ENCODE measurements around the gene FAM13A. TPM values are rescaled to one million over a fixed set of nuclear protein-coding genes. Genes with fewer than 3 reads are reported as not detected.

Gene FAM13A
- total RNA-seq, 1 donor from 2014 or later = 39.9 TPM

DNA sequence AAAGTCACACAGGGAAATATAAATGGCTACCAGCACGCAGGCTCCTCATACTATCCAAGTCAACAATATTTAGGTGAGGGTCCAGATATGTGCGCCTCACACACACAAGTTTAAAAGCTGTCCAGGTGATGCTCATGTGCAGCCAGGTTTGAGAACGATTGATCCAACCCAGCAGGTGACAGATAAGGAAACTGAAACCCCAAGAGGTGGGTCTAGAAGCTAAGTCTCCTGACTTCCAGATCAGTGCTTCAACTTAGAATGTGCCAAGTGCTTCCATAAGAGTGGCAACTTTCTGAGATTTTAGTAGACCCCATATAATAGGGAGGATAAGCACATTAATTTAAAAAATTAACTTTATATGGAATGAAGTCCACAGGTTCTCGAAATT lies 304.9 kb downstream of the FAM13A start:
- ATAC-seq (no peak), DNase-seq (ENCODE audit: low spot score) (no peak)

GRCh38 chr4:88751258-88752075 lies 305.5 kb downstream of the FAM13A start:
- DNase-seq (ENCODE audit: low spot score) = no peak
- no peak for ATAC-seq
- intact Hi-C loops (cut with DNase I) = no loop called here

More for the DNA sequence above, 304.9 kb downstream of the FAM13A start:
- intact Hi-C loops (cut with DNase I) = no loop called here

DNA sequence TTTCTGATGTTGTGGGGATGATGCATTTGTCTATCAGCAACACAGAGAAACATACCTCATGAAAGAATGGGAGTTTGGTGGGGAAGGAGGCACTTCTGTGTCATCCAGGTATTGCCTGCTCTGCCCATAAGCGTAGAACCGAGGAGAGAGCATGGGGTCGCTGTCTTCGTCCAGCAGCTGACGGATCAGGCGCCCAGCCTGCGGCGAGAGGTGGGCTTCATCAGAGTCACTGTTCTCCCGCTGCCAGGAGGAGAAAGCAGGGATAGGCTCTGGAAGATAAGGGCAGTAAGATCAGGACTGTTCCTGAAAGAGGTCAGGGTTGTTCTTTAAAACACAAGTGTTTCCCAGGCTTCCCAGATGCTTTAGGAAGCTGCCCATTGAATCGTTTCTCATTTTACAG lies 306.6 kb downstream of the FAM13A start:
- no peak for DNase-seq (ENCODE audit: low spot score)
- ATAC-seq = no peak
- intact Hi-C loops (cut with DNase I) = no loop called here

- DNase-seq (ENCODE audit: low spot score) (no peak), ATAC-seq (no peak)
- intact Hi-C loops (cut with DNase I) = no loop called here
These were observed 309.6 kb downstream of the FAM13A start for GRCh38 chr4:88747351-88747750.

GRCh38 chr4:88746206-88746605 lies 310.8 kb downstream of the FAM13A start:
- intact Hi-C loops (cut with DNase I) = no loop called here
- DNase-seq (ENCODE audit: low spot score) (no peak), ATAC-seq (no peak)

DNA sequence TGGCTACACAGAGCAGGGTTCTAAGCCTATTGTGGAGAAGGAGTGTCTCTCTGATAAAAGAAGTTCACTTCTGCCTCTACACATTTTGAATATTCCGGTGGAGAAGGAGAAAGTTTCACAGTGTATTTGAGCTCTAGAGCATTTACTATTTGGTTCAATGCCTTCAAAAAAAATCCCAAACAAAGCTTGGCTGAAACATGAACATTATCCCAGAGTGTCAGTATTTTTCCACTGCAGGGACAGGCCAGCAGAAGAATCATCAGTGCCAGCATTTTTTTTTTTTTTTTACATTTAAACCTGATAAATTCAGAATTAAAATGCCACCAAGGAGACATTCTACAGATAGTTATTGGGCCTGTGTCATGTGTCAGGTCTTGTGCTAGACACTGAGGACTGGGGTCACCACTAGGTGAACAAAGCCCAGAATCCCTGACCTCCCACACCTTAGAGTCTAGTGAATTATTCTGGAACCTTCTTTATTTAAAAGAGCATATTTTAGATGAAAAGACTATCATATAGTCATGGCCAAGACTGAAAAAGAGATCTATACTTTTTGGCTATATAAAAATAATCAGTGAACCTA lies 311.3 kb downstream of the FAM13A start:
- intact Hi-C loops (cut with DNase I) = no loop called here
- no peak for DNase-seq (ENCODE audit: low spot score)
- ATAC-seq = peak; percentile 71

DNA sequence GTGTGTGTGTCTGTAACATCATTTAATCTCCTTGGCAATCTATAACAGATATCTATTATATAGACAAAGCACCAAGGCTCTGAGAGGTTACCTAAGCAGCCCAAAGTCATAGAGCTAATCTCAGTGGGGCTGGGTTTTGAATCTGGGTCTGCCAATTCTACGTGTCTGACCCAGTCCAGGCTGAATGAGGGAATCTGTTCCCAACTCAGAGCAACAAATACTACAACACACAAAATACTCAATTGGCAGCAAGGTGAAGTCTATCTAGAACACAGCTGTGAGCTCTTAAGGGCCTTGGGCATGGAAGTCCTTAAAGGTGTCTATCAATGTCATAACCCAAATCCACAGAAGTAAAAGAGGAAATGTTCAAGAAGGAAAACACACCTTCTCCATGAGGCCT lies 311.8 kb downstream of the FAM13A start:
- DNase-seq (ENCODE audit: low spot score) (no peak), ATAC-seq (peak; percentile 57)
- intact Hi-C loops (cut with DNase I) = no loop called here

GRCh38 chr4:88744609-88745008 lies 312.4 kb downstream of the FAM13A start:
- intact Hi-C loops (cut with DNase I) = no loop called here
- ATAC-seq (peak; percentile 55), DNase-seq (ENCODE audit: low spot score) (no peak)

DNA sequence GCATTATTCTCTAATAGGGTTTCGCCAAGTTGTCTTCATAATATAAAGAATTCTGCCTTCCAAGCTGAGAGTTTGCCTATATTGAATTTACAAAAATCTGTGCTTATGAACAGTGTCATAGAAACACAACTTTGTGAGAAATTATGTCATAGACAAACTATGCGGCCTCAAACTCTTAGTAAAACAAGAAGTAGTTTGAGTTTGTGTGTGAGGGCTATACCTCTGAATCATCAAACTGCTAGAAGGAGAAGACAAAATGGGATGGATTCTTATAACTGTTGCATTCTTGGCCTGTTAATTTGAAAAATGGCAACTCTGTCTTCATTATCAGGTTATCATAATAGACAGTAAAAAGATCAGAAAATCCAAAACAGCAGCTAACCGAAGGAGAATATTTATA lies 313.3 kb downstream of the FAM13A start:
- no peak for DNase-seq (ENCODE audit: low spot score)
- intact Hi-C loops (cut with DNase I) = no loop called here
- ATAC-seq = no peak

DNA sequence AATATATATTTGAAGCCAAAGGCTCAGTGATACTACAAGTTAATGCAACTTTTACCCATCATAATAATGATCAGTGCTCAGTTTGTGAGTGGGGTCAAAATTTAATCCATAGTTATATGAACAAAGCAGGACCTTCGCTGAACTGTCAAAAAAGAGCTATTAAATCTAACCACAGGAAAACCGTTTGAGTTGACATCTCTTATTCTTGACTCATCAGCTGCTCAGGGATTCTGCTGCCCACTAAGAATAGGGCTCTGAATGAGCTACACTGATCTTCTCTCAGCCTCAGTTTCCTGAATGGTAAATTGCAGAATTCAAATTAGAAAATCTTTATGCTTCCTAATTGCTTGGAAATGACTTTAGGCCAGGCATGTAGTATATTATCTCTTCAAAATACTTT lies 314.4 kb downstream of the FAM13A start:
- DNase-seq (ENCODE audit: low spot score) = no peak
- intact Hi-C loops (cut with DNase I) = no loop called here
- ATAC-seq = no peak

DNA sequence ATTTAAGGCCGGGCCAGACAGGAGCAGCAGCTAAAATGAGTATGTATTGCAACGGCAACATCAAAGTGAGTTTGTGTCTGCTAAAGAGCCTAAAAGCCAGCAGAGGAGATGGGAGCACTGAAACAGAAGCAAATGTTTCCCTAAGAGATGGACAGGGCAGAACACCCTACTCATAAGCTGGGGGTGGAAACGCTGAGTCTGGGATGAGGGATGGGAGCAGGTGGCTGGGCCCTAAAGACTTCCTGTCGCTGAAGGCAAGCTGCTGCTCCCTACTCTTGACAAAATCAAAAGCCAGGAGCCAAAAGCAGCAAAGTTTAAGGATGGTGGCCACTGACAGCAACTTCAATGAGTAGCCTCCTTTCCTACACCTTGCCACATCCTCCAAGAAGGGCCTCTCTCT lies 318.8 kb downstream of the FAM13A start:
- DNase-seq (ENCODE audit: low spot score) (no peak), ATAC-seq (no peak)
- intact Hi-C loops (cut with DNase I) = no loop called here

GRCh38 chr4:88737307-88737941 lies 319.6 kb downstream of the FAM13A start:
- DNase-seq (ENCODE audit: low spot score) = no peak

GRCh38 chr4:88736264-88736663 lies 320.7 kb downstream of the FAM13A start:
- ATAC-seq = no peak
- DNase-seq (ENCODE audit: low spot score) = no peak
- intact Hi-C loops (cut with DNase I) = no loop called here

More at GRCh38 chr4:88737307-88737941, 319.6 kb downstream of the FAM13A start:
- ATAC-seq = peak; percentile 82
- intact Hi-C loops (cut with DNase I) = no loop called here

GRCh38 chr4:88735564-88735963 lies 321.4 kb downstream of the FAM13A start:
- DNase-seq (ENCODE audit: low spot score) (no peak), ATAC-seq (peak; percentile 73)
- intact Hi-C loops (cut with DNase I) = no loop called here

GRCh38 chr4:88734403-88734949 lies 322.5 kb downstream of the FAM13A start:
- DNase-seq (ENCODE audit: low spot score) (no peak), ATAC-seq (peak; percentile 10)
- intact Hi-C loops (cut with DNase I) = no loop called here

- DNase-seq (ENCODE audit: low spot score) (no peak), ATAC-seq (no peak)
- intact Hi-C loops (cut with DNase I) = no loop called here
These were observed 324.1 kb downstream of the FAM13A start for GRCh38 chr4:88732714-88733368.

DNA sequence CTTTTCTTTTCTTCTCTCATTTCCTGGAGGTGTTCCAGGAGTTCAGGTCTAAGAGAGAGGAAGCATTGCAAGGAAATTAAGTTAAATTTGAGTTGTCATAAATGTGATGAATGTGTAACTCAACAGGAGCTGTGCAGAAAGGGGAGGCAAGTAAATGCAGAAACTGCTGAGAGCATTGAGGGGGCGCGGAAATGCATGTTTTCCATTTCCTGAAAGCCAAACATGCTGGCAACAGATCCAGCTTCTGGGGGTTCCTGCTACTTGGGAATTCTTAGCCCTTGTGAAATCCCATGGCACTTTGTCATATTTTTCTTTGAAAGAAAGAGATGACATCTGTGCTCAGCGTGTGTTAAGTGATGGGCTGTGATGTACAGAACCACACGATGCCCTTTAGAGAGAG lies 325.6 kb downstream of the FAM13A start:
- intact Hi-C loops (cut with DNase I) = no loop called here
- ATAC-seq (no peak), DNase-seq (ENCODE audit: low spot score) (no peak)

- no peak for DNase-seq (ENCODE audit: low spot score)
- intact Hi-C loops (cut with DNase I) = no loop called here
- no peak for ATAC-seq
These were observed 326.2 kb downstream of the FAM13A start for GRCh38 chr4:88730811-88731210.

DNA sequence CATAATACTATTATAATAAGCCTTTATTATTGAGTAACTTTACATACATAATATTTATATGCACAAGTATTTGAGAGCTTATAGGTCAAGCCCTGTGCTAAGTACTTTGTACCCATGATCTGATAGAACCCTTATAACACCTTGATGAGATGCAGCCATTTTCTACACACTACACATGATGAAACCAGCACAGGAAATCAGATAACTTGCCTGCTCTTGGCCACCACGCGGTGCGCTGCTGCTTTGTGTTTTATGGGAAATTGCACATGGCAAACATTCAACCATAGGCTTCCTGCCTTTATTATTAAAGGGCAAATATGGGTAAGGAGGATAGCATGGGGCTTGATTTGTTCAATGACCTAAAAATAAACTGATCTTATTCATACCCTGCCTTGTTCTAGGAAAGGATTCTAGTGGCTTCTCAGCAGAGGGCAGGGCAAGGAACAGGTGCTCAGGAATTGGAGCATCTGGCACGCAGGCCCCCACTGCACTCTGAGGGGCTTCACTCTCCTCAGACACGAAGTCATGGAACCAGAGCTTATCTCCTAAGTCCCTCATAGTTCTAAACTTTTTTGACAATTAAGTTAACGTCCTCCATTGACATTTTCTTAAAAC lies 327.7 kb downstream of the FAM13A start:
- DNase-seq (ENCODE audit: low spot score) (no peak), ATAC-seq (no peak)
- intact Hi-C loops (cut with DNase I) = no loop called here

Data from sciatic nerve (tissue), 2 donors.